NCI-H446 (cell line): Measurements from ENCODE around the gene OR5A1.

Experiments
- DNase-seq, 2 experiments: peaks; one replicate each; lab custom pipeline; 2025; lab: John Stamatoyannopoulos, UW

OR5A1 gene

GRCh38 chr11:59479906-59480305, 43.6 kb downstream of the OR5A1 start:
- no peak for DNase-seq

- DNase-seq: no peak
Observed at GRCh38 chr11:59480359-59480758, 44.1 kb downstream of the OR5A1 start.
